Kidney capillary endothelial cell (primary cell): Measurements from ENCODE around the gene HOTAIR.

Source experiments
- DNase-seq: peaks from one replicate; pipeline ENCODE4 v3.0.0-alpha.2; 2018; ENCODE audit warnings: low spot score

The HOTAIR gene

DNA sequence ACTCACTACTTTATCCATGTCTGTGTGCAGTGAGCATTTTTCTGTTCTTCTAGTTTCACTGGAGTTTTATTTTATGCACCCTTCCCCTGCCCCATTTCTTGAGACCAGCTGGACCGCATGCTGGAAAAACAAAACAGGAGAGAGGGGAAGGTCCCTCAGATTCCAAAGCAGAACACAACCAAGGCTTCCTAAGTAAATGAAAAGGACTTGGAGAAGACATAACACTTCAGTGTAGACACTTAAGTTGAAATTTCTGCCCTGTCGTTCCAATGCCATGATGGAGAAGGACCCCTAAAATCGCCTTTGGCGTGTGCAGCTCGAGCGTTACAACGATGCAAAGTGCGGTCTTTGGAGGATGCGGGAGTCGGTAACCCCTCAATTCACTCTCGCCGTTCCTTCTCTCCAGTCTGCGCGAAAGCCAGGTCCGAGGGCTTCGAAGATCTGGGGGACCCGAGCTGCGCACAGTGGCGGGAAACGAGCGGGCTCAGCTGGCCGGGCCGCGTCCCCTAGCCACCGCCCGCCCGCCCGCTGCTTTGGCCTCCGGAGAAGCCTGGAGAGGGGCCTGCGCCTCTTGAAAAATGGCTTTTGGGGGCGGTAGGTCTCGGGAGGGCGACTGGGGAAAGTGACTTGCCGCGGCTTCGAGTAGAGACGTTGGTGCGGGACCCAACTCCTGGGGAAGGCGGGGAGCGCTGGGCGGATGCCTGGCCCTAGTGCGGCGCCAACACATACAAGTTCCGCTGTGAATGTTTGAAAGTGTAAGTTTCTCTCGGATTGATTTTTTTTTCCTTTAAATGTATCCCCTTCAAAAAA is 47.3 kb downstream of the HOTAIR start:
- DNase-seq = no peak

GRCh38 chr12:53924521-53925405 is 50.0 kb downstream of the HOTAIR start:
- DNase-seq = no peak

- DNase-seq = no peak
Observed at GRCh38 chr12:53916788-53917655, 57.7 kb downstream of the HOTAIR start.
